Measurements from ENCODE around the gene GATD1. TPM values are rescaled to one million over a fixed set of nuclear protein-coding genes. Genes with fewer than 3 reads are reported as not detected.

GATD1 gene
- total RNA-seq, 1 experiment from 2014 or later: 88.7 TPM

- H3K4me2 ChIP-seq (ENCODE audit: low read length): peak within 1 kb of the TSS; percentile 81
- no peaks in the 10 kb centered on the region for H3K9me3 ChIP-seq (ENCODE audit: control insufficient read depth in 1 of 2, insufficient read depth in 1 of 2, low read depth in 1 of 2, low read length in 2 of 2)
- TF ChIP-seq, protein P1, sequence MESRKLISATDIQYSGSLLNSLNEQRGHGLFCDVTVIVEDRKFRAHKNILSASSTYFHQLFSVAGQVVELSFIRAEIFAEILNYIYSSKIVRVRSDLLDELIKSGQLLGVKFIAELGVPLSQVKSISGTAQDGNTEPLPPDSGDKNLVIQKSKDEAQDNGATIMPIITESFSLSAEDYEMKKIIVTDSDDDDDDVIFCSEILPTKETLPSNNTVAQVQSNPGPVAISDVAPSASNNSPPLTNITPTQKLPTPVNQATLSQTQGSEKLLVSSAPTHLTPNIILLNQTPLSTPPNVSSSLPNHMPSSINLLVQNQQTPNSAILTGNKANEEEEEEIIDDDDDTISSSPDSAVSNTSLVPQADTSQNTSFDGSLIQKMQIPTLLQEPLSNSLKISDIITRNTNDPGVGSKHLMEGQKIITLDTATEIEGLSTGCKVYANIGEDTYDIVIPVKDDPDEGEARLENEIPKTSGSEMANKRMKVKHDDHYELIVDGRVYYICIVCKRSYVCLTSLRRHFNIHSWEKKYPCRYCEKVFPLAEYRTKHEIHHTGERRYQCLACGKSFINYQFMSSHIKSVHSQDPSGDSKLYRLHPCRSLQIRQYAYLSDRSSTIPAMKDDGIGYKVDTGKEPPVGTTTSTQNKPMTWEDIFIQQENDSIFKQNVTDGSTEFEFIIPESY (IDR thresholded peaks at IDR 0.05; ENCODE audit: extremely low read depth, insufficient replicate concordance, low read length): no peak
- TF ChIP-seq, protein P2, sequence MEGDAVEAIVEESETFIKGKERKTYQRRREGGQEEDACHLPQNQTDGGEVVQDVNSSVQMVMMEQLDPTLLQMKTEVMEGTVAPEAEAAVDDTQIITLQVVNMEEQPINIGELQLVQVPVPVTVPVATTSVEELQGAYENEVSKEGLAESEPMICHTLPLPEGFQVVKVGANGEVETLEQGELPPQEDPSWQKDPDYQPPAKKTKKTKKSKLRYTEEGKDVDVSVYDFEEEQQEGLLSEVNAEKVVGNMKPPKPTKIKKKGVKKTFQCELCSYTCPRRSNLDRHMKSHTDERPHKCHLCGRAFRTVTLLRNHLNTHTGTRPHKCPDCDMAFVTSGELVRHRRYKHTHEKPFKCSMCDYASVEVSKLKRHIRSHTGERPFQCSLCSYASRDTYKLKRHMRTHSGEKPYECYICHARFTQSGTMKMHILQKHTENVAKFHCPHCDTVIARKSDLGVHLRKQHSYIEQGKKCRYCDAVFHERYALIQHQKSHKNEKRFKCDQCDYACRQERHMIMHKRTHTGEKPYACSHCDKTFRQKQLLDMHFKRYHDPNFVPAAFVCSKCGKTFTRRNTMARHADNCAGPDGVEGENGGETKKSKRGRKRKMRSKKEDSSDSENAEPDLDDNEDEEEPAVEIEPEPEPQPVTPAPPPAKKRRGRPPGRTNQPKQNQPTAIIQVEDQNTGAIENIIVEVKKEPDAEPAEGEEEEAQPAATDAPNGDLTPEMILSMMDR (IDR thresholded peaks at IDR 0.05 in 2 of 3, conservative IDR thresholded peaks at IDR 0.05 in 1 of 3; ENCODE audit: borderline replicate concordance in 1 of 3, insufficient read depth in 1 of 3, low read depth in 2 of 3, low read length in 2 of 3): no peak
- TF ChIP-seq SP1 (IDR thresholded peaks at IDR 0.05; ENCODE audit: low read depth): no peak
- no peaks in the 10 kb centered on the region for H3K27me3 ChIP-seq (ENCODE audit: insufficient read depth, low read length)
- H3K9ac ChIP-seq (ENCODE audit: low read length): peak within 1 kb of the TSS; percentile 90
- H3K27ac ChIP-seq (ENCODE audit: low read depth, low read length): peak within 1 kb of the TSS; percentile 81; the same call in 1 of the 2 replicates
- POLR2A ChIA-PET: interaction anchor here (0.7 to 2.7 kb wide), 14 partner anchors 7 to 92 kb away, joined by 3 to 45 read pairs (median 8); partner anchors contain the start of genes CD151, CHID1, CRACR2B and POLR2L
- H3K79me2 ChIP-seq (ENCODE audit: insufficient read depth, low read length): peaks cover 22% of the 10 kb centered on the region
- H3K36me3 ChIP-seq (ENCODE audit: control insufficient read depth in 1 of 2, insufficient read depth in 2 of 2, low read length in 2 of 2): peaks cover 0 to under 1% of the 10 kb centered on the region in 2 experiments; a peak in 1 of 4 replicates
- ATAC-seq (no peak), DNase-seq (ENCODE audit: low read depth, low spot score) (no peak)
- H3K9me2 ChIP-seq (ENCODE audit: insufficient read depth): no peaks in the 10 kb centered on the region
- H3K4me3 ChIP-seq (replicated peaks in 1 of 2; ENCODE audit: low read depth in 1 of 2, low read length in 2 of 2): peak within 1 kb of the TSS; percentile 65 to 77
- RAD21 ChIA-PET (ENCODE audit: low non-redundant PET in 1 of 2, low total read pairs in 2 of 2, uncharacterized antibody in 2 of 2, unreplicated experiment in 2 of 2): no interaction called here
- CTCF ChIA-PET: interaction anchor here (1.2 to 1.4 kb wide), 2 partner anchors 9 to 26 kb away, joined by 3 read pairs; partner anchors contain the start of gene RPLP2
- intact Hi-C loops (cut with micrococcal nuclease): no loop called here
- H2AFZ ChIP-seq (ENCODE audit: low read depth, low read length, poor library complexity, severe bottlenecking): no peak within 1 kb of the TSS
- H4K20me1 ChIP-seq (ENCODE audit: insufficient read depth): no peaks in the 10 kb centered on the region
- peaks cover 26 to 46% of the 10 kb centered on the region in 2 experiments for H3K4me1 ChIP-seq (ENCODE audit: control insufficient read depth in 1 of 2, insufficient read depth in 2 of 2, low read length in 2 of 2)
- BruUV-seq (replicated peaks): TSS peak; percentile 64
Measured at GRCh38 chr11:818396-819128, 41.3 kb upstream of the GATD1 start, which contains the start of gene PNPLA2. Gene PNPLA2, plus strand, starts transcription at chr11:818914. Its CDS starts 805 bp downstream, at chr11:819719.
